HFF-Myc (cell line): Measurements from ENCODE around the gene NR6A1.

Source experiments
- DNase-seq: peaks from one replicate; pipeline ENCODE4 v3.0.0-alpha.2; 2011; ENCODE audit warnings: low read depth; ENCODE audit errors: extremely low read depth
- H3K4me3 ChIP-seq: replicated peaks from 2 replicates; pipeline ENCODE4 v1.5.1; 2011; ENCODE audit warnings: low read depth, mild to moderate bottlenecking, control low read depth, low read length
- TF ChIP-seq, protein P1 (sequence below): IDR thresholded peaks from 2 replicates; pipeline ENCODE4 v1.5.1; 2012; ENCODE audit warnings: mild to moderate bottlenecking, low read depth, low read length, control low read depth; ENCODE audit errors: missing control alignments

NR6A1 gene

DNA sequence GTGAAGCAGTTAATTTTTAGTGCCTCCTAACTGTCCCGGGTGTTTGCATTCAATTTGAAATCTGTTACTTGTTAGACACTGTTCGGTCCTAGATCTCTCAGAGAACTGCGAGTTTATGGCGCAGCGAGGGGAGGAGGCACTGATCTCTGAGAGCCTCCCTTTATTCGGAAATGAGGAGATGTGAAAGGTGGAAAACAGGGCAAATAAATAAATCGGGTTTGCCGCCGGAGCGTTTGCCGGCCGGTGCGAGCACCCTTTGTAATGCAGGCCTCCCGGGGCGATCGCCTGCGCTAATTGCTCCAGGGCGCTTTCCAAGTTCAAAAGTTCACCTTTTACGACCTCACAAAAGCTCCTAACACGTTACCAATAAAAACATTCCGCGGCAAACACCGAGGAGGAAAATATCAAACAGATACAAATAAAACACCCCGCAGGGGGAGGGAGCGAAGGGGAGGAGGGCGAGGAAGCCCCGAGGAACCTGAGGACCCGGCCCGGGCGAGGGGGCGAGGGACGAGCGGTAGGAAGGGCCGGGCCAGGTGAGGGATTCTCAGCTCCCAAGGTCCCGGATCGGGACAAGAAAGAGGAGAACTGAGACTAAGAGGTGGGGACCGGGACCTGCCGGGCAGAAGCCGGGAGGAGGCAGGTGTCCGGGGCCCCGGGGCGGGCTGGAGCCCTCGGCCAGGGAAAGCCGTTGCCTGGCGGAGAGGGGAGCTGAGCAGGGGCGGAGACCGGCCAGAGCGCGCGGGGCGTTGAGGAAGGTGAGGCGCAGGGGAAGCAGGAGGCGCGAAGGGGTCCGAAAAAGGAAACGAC lies 1.4 kb downstream of the NR6A1 start:
- TF ChIP-seq, protein P1, sequence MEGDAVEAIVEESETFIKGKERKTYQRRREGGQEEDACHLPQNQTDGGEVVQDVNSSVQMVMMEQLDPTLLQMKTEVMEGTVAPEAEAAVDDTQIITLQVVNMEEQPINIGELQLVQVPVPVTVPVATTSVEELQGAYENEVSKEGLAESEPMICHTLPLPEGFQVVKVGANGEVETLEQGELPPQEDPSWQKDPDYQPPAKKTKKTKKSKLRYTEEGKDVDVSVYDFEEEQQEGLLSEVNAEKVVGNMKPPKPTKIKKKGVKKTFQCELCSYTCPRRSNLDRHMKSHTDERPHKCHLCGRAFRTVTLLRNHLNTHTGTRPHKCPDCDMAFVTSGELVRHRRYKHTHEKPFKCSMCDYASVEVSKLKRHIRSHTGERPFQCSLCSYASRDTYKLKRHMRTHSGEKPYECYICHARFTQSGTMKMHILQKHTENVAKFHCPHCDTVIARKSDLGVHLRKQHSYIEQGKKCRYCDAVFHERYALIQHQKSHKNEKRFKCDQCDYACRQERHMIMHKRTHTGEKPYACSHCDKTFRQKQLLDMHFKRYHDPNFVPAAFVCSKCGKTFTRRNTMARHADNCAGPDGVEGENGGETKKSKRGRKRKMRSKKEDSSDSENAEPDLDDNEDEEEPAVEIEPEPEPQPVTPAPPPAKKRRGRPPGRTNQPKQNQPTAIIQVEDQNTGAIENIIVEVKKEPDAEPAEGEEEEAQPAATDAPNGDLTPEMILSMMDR = no peak
- DNase-seq = no peak
- peak overlapping the region; percentile 61 for H3K4me3 ChIP-seq

DNA sequence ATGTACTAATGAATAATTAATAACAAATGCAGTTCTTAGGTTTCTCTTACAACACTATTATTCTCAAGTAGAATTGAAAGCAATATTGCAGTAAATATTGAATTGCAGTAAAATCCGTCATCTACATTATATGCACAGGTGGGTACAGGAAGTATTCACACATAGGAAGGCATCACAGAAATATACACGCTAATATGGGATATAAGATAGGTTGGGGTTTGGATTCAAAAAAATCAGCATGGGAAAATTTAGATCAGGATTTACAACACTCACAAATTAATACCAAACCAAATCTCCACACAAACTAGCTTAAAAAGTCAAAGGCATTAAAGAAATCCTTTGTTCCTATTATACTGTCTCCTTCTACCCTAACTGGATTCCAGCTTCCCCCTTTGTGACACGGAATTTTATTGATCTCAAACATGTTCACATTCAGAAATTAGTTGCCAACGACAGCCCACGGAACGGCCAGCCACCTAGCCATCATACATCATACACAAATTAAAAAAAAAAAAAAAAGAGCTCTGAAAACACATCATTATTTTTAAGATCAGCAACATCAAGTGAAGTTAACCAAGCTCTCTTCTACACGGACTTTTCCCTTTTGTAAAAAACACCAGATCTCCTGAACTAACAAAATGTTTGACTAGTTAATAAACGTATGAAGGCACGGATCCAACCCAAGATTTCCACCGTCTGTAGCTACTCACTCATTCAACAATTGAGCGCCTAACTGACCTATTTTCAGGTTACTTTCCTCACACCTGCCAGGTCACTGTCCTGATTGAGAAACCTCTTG lies 2.2 kb downstream of the NR6A1 start:
- DNase-seq = no peak
- TF ChIP-seq, protein P1 = no peak
- peak overlapping the region; percentile 61 for H3K4me3 ChIP-seq

DNA sequence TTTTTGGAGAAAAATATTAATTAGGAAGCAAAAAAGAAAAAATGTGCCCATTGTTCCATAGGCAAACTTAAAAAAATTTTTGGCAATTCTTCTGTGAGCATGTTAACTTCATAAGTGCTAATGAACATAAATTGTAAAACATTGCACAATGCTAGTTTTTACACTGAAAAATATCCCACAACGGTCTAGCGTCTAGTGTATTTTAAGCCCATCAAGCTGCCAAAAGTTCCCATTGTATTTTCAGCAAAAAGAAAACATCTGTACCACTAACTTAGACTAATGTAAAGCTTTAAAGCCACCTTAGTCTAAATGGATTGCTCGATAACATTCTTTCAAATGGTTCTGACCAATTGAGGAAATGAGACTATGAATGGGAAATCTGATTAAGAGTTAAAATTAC lies 2.8 kb downstream of the NR6A1 start:
- DNase-seq = no peak
- TF ChIP-seq, protein P1 = no peak
- H3K4me3 ChIP-seq = no peak overlapping the region

DNA sequence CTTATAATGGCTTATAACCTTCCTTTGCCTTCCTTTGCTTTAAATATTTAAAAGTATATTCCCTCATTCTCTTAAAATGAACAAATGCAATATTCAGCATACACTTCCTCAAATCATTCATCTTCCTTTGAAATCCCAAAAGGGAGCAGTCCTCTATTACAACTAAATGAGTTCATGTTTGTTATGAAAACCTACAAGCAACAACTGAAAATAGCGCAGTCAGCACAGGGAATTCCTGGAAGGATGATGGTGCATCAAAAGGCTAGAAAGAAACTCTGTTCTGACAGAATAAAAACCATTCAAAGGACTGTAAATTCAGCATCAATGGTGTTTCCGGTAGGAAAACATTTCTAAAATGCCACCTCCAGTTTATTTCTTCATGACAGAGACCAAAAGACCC lies 3.3 kb downstream of the NR6A1 start:
- no peak overlapping the region for H3K4me3 ChIP-seq
- DNase-seq = no peak

DNA sequence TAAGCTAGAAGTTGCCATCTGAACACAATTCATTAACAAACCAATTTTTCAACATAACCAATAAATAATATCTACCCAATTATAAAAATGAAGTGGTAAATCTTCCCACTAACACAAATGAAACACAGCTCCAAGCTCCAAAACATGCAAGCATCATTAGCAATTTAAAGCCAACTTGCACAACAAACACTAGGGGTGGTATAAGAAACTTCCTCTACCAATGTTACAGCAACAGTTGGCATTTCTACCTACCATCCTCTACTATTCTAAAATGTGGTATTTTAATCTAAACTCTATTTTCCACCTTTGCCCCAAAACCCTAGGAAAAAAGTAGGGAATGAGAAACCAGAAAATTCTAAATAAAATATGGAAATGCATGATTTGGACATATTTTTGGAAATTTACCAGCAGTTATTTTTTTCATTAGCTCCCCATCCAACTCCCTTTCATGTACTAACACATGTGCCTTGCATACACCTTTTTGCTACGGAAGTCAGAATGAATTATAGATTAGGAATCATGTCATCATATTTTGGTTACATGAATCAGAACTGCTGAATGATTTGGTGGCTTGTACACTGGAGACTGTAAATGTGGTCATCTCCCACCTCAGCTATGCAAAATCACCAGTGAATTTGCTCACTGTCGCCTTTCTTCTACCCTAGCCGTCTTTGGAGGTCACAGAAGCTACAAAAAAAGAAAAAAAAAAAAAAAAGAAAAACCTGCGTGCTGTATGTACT lies 4.1 kb downstream of the NR6A1 start:
- TF ChIP-seq, protein P1 = no peak
- no peak for DNase-seq
- no peak overlapping the region for H3K4me3 ChIP-seq

More for the DNA sequence above, 3.3 kb downstream of the NR6A1 start:
- TF ChIP-seq, protein P1 = no peak

DNA sequence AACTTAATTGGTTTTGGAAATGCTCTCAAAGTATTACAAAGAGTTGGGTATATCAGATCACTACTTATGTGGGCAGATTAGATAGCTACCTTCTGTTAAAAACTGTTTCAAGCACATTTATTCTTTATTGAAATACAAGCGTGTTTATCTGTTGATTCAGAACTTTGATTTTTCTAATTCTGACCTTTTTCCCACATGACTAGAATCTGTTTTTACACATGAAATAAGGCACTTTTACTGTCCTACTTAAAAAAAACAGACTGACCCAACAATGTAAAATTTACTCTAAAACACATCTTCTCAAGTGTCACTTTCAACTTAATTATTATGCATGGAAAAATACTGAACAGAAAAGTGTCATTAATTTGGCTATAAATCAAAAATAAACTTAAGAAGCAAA lies 4.8 kb downstream of the NR6A1 start:
- no peak overlapping the region for H3K4me3 ChIP-seq
- no peak for DNase-seq
- TF ChIP-seq, protein P1 = no peak
